Neural cell (in vitro differentiated cells): Measurements from ENCODE around the gene HDAC7.

Experiments
- CTCF ChIP-seq: fragments of 450-650 bp; IDR thresholded peaks from 2 replicates; pipeline ENCODE4 v1.5.1; 2014; ENCODE audit warnings: antibody characterized with exemption, mild to moderate bottlenecking, moderate library complexity; ENCODE audit not compliant: poor library complexity, severe bottlenecking
- EP300 ChIP-seq: fragments of 450-650 bp; conservative IDR thresholded peaks from 2 replicates; pipeline ENCODE4 v1.6.1; 2014; ENCODE audit warnings: antibody characterized with exemption, mild to moderate bottlenecking, moderate library complexity; ENCODE audit not compliant: poor library complexity, severe bottlenecking
- EZH2 ChIP-seq: fragments of 200-600, 300-800 bp; shearing (Covaris generic), sonication (generic); IDR thresholded peaks from 2 replicates; pipeline ENCODE4 v1.6.1; 2014; ENCODE audit warnings: antibody characterized with exemption, low read length, borderline replicate concordance, mild to moderate bottlenecking; ENCODE audit not compliant: insufficient read depth, poor library complexity, severe bottlenecking
- POLR2AphosphoS5 ChIP-seq: IDR thresholded peaks from 2 replicates; pipeline ENCODE4 v1.6.1; 2012
- RAD21 ChIP-seq: fragments of 450-650 bp; conservative IDR thresholded peaks from 2 replicates; pipeline ENCODE4 v1.6.1; 2014; ENCODE audit warnings: antibody characterized with exemption, mild to moderate bottlenecking, moderate library complexity
- REST ChIP-seq: IDR thresholded peaks from 2 replicates; pipeline ENCODE4 v1.6.1; 2012; ENCODE audit warnings: borderline replicate concordance
- SMC3 ChIP-seq: fragments of 450-650 bp; conservative IDR thresholded peaks from 2 replicates; pipeline ENCODE4 v1.6.1; 2014; ENCODE audit warnings: antibody characterized with exemption, mild to moderate bottlenecking, moderate library complexity; ENCODE audit not compliant: poor library complexity
- TAF1 ChIP-seq: IDR thresholded peaks from 2 replicates; pipeline ENCODE4 v1.6.1; 2012; ENCODE audit warnings: low read depth

GRCh38 chr12:47789712-47790489, 29.8 kb downstream of the HDAC7 start:
- TF ChIP-seq CTCF: no peak
- no peak for TF ChIP-seq RAD21
- no peak for TF ChIP-seq SMC3
- TF ChIP-seq EZH2: no peak
- TF ChIP-seq POLR2AphosphoS5: no peak
- no peak for TF ChIP-seq TAF1
- no peak for TF ChIP-seq EP300
- TF ChIP-seq REST: no peak
